GM12875 (cell line): ENCODE measurements around the gene RPS4Y2.

Experiments used
- H3K4me3 ChIP-seq: one replicate; pipeline ENCODE4 v1.5.1; 2011; ENCODE audit warnings: low read depth, low read length, control low read depth
- CTCF ChIP-seq: IDR thresholded peaks from 2 replicates; pipeline ENCODE4 v1.5.1; 2011; ENCODE audit warnings: low read depth, mild to moderate bottlenecking, control low read depth, inconsistent platforms, low read length, moderate library complexity, borderline replicate concordance; ENCODE audit not compliant: insufficient read depth

Gene RPS4Y2

GRCh38 chrY:20814794-20815193, 58.9 kb downstream of the RPS4Y2 start:
- no peak overlapping the region for H3K4me3 ChIP-seq
- TF ChIP-seq CTCF = no peak

GRCh38 chrY:20817067-20817466, 61.2 kb downstream of the RPS4Y2 start:
- TF ChIP-seq CTCF = no peak
- no peak overlapping the region for H3K4me3 ChIP-seq
